NCI-H1694 treated with DMSO at 0.1 percent for 48 hours (cell line): Measurements from ENCODE around the gene TCEA3.

Source experiments
- DNase-seq: peaks from one replicate; lab custom pipeline; 2025; lab: John Stamatoyannopoulos, UW

The TCEA3 gene

GRCh38 chr1:23421343-23421742, 3.2 kb downstream of the TCEA3 start:
- no peak for DNase-seq

GRCh38 chr1:23420778-23421177, 3.8 kb downstream of the TCEA3 start:
- no peak for DNase-seq

GRCh38 chr1:23419180-23419579, 5.4 kb downstream of the TCEA3 start:
- DNase-seq, result no peak

GRCh38 chr1:23417570-23417969, 7.0 kb downstream of the TCEA3 start:
- DNase-seq, result peak; percentile 80

- no peak for DNase-seq
Observed at GRCh38 chr1:23416964-23417363, 7.6 kb downstream of the TCEA3 start.

- no peak for DNase-seq
Observed at GRCh38 chr1:23408797-23409290, 15.7 kb downstream of the TCEA3 start.

GRCh38 chr1:23407016-23407630, 17.4 kb downstream of the TCEA3 start:
- DNase-seq, result no peak

- DNase-seq, result no peak
Observed at GRCh38 chr1:23405946-23406345, 18.6 kb downstream of the TCEA3 start.

GRCh38 chr1:23403735-23404486, 20.6 kb downstream of the TCEA3 start:
- DNase-seq, result peak; percentile 93

GRCh38 chr1:23403355-23403734, 21.2 kb downstream of the TCEA3 start:
- DNase-seq, result no peak

- no peak for DNase-seq
Observed at GRCh38 chr1:23403038-23403336, 21.6 kb downstream of the TCEA3 start.

GRCh38 chr1:23402286-23403037, 22.1 kb downstream of the TCEA3 start:
- DNase-seq, result no peak

GRCh38 chr1:23401313-23401712, 23.2 kb downstream of the TCEA3 start:
- DNase-seq, result no peak

- no peak for DNase-seq
Observed at GRCh38 chr1:23400324-23401114, 24.0 kb downstream of the TCEA3 start.

- no peak for DNase-seq
Observed at GRCh38 chr1:23399229-23399628, 25.3 kb downstream of the TCEA3 start.

GRCh38 chr1:23397908-23398307, 26.6 kb downstream of the TCEA3 start:
- DNase-seq, result no peak

GRCh38 chr1:23396380-23396779, 28.2 kb downstream of the TCEA3 start:
- DNase-seq, result no peak

- no peak for DNase-seq
Observed at GRCh38 chr1:23395849-23396248, 28.7 kb downstream of the TCEA3 start.

GRCh38 chr1:23395154-23395724, 29.3 kb downstream of the TCEA3 start:
- DNase-seq, result no peak

GRCh38 chr1:23394684-23395083, 29.9 kb downstream of the TCEA3 start:
- no peak for DNase-seq

- no peak for DNase-seq
Observed at GRCh38 chr1:23394181-23394580, 30.4 kb downstream of the TCEA3 start.

GRCh38 chr1:23393706-23394105, 30.8 kb downstream of the TCEA3 start:
- DNase-seq, result no peak
